ENCODE results near the gene ETDA.
"Not testable (repeated sequence)": the region's sequence is repeated elsewhere in the genome, so short reads cannot be mapped to it uniquely, and the experiment has no call there.

Gene ETDA

DNA sequence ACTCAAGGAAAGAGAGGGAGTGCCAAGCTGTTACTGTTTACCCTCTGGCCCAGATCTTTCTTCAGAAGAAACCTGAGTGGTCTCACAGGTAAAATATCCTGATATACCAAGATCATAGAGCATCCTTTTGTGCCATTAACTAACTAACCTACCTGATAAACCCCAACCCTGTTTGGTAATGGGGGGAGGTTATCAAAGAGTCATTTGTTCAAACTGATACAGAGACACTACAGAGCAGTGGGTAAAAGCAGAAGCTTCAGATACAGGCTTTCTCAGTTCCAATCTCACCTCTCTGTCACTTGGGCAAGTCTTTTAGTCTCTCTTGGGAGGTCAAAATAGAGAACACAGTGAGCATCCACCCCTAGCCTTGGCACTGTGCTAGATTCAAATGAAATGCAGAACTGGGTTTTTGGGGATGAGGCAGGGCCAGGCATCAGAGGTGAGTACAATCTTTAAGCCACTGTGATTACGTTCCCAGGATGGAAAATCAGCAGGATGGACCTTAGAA lies at the start of gene ETDA:
ETDA (plus strand) TSS at position 51 of the 508 bp plus-strand sequence. CDS start 1,216 bp downstream, outside the sequence.
- not testable (repeated sequence) for DNase-seq (ENCODE audit: low spot score)

DNA sequence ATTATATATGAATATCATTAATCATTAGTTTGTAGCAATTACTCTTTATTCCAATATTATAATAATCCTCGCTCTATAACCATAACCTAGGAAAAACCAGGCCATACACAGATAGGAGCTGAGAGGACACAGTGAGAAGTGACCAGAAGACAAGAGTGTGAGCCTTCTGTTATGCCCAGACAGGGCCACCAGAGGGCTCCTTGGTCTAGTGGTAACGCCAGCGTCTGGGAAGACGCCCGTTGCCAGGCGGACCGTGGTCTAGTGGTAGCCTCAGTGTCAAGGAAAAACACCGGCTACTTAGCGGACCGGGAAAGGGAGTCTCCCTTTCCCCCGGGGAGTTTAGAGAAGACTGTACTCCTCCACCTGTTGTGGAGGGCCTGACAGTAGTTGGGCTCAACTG lies 45.4 kb upstream of the ETDA start:
- not testable (repeated sequence) for DNase-seq (ENCODE audit: low spot score)

DNA sequence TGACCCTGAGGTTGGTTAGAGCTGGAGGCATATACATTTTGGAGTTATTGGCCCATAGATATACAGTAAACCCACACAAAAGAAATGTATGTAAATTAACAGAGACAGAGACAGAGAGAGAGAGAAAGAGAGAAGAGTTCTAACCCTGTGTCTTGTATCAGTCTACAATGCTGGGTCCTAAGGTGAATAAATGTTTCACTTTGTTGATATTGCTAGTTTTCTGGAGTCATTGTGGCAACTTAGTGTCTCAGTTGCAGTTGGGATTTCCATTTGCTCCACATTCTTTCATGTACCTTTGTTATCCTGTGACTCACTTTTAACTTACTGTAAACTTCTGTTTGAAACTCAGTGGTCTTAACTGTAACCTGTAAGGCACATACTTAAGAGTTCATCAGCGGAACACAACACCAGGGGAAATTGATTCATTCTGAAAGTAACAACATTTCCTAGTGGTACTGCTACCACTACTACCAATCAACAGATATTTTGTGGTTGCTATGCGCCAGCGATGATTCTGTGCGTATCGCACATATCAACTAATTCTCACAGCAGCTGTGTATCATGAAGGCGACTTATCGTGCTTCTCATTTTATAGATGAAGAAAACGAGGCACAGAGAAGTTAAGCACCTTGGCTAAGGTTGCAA lies 38.5 kb upstream of the ETDA start:
- DNase-seq (ENCODE audit: low spot score), result no peak

DNA sequence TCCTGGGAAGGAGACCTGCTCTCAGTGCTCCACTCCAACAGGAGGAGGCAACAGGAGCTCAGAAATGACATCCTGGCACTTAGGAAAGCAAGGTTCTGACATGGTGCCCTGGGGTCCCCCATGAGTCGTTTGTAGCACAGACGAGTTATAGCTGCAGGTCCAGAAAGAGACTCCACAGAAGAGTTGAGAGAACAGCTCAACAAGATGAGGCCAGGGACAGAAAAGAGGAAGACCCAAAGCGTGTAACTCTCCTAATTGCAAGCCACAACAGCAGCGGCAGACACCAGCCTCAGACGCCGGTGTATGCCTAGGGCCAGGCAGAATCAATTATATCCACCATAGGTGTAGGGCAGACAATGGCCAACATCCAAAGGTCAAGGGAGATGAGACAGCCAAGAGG lies 5.9 kb upstream of the ETDA start:
- not testable (repeated sequence) for DNase-seq (ENCODE audit: low spot score)

GRCh38 chrX:135256087-135256684 lies 4.3 kb downstream of the ETDA start:
- not testable (repeated sequence) for DNase-seq (ENCODE audit: low spot score)

DNA sequence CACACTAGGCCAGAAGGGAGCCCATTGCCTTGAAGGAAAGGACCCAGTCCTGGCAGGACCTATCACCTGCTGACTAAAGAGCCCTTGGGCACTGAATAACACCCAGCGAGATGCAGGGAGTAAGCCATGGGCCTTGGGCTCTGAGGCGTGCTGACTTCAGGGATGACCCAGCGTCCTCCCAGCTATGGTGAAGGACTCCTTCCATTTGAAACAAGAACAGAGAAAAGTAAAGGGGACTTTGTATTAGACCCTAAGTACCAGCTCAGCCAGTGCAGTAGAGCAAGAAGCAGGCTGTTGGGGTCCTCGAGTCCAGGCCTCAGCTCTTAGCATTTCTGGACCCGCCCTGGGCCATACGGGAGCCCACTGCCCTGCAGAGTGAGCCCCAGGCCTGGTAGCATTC lies 5.1 kb downstream of the ETDA start:
- DNase-seq (ENCODE audit: low spot score), result no peak

DNA sequence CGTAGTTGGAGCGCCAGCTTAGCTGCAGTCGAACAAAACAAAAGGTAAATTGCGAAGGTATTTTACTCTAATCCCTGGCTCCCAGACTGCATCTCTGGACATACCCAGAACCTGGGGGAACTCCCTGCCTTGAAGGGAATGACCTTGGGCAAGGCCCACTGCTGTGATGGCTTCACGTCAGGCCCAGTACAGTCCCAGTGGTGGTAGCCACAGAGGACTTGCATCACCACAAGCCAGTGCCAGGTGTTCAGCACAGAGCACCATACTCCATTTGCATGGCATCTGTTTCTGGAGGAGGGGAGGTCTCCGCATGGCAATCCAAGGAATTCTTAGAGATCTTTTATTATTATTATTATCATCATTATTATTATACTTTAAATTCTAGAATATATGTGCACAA lies 5.6 kb downstream of the ETDA start:
- DNase-seq (ENCODE audit: low spot score), result no peak

GRCh38 chrX:135260976-135261375 lies 9.1 kb downstream of the ETDA start:
- DNase-seq (ENCODE audit: low spot score), result not testable (repeated sequence)

- not testable (repeated sequence) for DNase-seq (ENCODE audit: low spot score)
These were observed 11.5 kb downstream of the ETDA start for GRCh38 chrX:135263376-135263775.

GRCh38 chrX:135264206-135264605 lies 12.3 kb downstream of the ETDA start:
- DNase-seq (ENCODE audit: low spot score), result no peak

DNA sequence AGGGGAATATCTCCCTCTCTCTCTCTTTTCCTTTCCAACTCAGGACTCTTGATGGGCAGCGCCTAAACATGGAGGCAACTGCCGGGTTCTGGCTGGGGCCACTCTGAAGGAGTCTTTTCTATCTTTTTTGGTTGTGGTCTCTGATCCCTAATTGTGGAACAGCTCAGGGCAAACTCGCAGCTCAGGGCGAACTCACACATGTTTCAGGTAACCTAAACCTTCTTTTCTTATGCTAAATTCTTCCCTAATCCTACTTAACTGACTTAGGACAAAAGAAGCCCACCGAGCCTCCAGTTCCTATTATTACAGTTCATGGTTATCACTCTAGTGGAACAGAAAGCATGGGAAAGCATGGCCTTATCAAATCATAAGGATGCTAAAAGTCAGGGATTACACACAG lies 21.3 kb downstream of the ETDA start:
- DNase-seq (ENCODE audit: low spot score), result no peak

- DNase-seq (ENCODE audit: low spot score), result no peak
These were observed 24.1 kb downstream of the ETDA start for GRCh38 chrX:135275973-135276372.

DNA sequence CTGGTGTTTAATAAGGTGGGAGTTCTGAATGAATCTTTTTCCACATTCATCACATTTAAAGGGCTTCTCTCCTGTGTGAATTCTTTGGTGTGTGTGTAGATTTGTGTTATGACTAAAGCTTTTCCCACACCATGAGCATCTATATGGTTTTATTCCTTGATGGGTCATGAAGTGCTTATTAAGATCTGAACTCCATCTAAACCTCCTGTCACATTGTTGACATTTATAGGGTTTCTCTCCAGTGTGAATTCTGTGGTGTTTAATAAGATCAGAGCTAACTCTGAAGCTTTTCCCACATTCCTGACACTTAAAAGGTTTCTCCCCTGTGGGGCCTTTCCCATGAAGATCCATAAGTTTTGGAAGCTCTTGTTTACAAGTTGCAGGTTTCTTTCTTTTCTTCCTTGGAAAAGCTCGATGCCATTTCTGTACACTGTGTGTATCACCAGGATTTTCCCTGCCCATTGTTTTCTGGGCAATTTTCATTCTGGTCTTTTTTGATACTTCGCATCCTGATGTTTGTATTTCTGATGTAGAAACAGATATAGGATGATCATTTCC lies 35.5 kb downstream of the ETDA start:
- DNase-seq (ENCODE audit: low spot score), result no peak

- no peak for DNase-seq (ENCODE audit: low spot score)
These were observed 43.5 kb downstream of the ETDA start for GRCh38 chrX:135295238-135295943.

DNA sequence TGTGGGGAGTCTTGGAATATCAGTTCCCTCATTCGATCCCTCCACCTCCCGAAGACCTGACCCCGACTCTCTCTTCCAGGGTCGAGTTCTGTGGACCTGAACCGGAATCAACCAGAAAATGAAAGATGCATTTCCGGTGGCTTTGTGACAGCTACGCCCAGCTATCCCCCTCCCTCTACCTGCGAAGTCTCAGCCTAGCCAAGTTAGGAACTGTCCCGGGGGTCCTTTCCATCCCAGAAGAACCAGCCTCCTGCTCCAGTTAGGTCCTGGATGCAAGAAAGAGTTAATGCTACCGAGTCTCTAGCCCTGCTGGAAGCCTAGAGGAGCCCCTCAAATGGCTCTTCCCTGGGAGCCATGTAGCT lies 44.1 kb downstream of the ETDA start:
- no peak for DNase-seq (ENCODE audit: low spot score)

- no peak for DNase-seq (ENCODE audit: low spot score)
These were observed 50.5 kb downstream of the ETDA start for GRCh38 chrX:135302269-135302873.

Data from GM03348 (cell line).